GM18520 (cell line): ENCODE data around the gene OGDH.
"Not testable (repeated sequence)": the region's sequence is repeated elsewhere in the genome, so short reads cannot be mapped to it uniquely, and the experiment has no call there.

Experiments used
- ATAC-seq: cut with Tn5 transposase; IDR thresholded peaks from one replicate; pipeline ENCODE4 v1.9.1; 2021; ENCODE audit not compliant: unreplicated experiment

The OGDH gene

DNA sequence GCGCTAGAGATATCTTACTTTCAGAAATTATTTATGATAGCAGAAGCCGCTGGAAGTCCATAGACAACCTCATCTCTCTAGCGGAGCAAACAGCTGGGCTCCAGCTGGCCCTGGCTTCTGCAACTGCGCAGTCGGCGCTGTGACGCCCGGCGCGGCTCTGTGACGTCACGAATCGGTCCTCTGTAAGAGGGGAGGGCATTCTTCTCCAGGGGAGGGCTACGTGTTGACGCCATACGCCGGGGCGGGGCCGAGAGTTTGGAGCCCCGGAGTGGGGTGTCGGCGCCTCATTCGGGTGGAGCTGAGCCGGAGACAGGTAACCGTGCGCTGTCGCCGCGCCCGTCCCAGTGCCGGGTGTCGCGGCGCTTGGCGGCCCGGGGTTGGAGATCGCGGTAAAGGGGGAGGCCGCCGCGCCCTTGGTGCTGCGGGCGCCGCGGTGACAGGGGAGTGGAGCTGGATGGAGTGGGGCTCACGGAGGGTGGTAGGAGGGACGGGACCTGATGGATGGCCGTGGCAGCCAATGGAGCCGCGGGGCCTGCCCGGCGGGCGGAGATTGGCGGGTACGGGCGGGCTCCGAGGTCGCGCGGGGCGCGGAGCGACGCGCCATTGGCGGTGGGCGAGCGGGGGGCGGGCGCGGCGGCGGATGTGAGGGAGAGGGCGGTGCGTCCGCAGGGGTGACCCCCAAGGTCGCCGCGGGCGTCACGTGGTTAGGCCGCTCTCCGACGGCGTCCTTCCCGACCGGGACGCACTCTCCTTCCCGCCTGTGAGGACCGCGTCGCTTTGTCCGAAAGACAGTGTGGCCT is at the start of gene OGDH:
OGDH (plus strand) TSS at position 287 of the 800 bp plus-strand sequence. CDS start 17,717 bp downstream, outside the sequence.
- ATAC-seq = peak; percentile 91

DNA sequence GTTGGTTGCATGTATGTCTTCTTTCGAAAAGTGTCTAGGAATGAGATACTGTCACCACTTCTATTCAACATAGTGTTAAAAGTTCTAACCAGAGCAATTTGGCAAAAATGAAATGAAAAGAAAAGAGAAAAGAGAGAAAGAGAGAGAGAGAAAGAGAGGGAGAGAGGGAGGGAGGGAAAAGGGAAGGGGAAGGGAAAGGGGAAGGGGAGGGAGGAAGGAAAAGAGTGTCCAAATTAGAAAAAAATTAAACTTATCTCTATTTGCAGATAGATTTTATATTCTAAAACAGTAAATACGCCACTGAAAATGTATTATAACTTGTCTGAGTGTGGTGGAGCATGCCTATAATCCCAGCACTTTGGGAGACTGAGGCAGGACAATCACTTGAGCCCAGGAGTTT is 48.9 kb upstream of the OGDH start:
- ATAC-seq = no peak

DNA sequence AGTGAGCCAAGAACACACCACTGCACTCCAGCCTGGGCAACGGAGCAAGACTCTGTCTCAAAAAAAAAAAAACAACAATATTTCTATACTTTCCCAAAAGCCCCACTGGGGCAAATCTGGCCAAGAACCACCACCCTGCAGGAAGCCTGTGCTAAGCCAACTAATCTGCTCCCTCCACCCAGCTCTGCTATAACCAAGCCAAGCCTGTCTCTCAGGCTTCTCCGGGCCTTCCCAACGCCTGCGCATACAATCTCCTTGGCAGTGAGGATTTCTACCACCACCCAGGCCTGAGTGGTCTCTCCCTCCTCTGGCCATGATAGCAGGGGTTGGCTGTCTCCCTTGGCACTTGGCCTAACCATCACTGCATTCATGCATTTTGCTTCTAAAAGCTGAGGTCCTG is 46.9 kb upstream of the OGDH start:
- no peak for ATAC-seq

DNA sequence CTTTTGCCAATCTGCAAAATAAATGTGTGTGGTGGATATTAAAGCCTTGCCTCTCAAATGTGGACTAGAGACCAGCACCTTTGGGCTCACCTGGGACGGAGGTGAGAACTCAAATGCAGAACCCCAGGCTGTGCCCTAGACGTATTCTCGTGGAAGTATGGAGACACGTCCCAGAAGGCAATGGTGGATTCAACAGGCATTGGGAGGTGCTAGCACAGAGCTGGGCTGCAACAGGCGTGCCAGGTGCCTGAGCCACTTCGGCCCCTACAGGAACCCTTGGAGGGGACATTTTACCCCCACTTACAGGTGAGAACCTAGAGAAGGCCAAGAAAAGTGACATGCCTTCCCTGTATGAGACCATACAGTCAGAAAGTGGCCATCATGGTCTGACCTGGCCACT is 44.9 kb upstream of the OGDH start:
- ATAC-seq = no peak

DNA sequence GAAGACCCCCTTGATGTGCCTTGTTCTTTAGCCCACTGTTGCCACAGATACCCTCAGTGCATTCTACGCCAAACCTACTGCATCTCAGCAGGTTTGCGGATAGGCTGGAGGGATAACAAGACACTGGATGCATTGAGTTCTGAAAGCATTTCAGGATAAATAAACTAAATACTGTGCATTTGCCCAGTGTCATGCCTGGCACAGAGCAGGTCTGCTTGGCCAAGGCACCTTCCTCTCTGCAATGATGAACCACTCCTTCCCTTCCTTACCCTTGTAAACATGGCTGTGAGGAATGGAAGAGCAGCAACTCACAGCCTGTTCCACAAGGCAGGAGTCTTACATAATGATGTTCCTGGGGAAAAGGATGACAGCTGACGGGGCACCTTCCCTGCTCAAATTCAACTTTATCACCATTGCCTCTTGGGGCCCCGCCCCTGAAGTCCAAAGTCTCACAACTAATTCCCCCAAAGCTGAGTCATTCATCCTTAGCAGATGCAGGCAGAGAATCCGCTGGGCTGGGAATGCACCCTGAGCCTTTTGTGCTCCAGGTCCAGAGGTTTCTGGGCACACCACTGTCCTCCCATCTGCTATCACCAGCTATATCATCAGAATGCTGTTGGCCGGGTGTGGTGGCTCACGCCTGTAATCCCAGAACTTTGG is 44.3 kb upstream of the OGDH start:
- ATAC-seq = no peak

DNA sequence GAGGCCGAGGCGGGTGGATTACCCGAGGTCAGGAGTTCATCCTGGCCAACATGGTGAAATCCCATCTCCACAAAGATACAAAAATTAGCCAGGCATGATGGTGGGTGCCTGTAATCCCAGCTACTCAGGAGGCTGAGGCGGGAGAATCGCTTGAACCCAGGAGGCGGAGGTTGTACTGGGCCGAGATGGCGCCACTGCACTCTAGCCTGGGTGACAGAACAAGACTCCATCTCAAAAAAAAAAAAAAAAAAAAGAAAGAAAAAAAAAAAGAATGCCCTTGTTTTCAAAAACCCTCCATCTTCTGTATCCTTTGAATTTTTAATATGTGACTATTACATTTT is 43.8 kb upstream of the OGDH start:
- ATAC-seq = not testable (repeated sequence)

DNA sequence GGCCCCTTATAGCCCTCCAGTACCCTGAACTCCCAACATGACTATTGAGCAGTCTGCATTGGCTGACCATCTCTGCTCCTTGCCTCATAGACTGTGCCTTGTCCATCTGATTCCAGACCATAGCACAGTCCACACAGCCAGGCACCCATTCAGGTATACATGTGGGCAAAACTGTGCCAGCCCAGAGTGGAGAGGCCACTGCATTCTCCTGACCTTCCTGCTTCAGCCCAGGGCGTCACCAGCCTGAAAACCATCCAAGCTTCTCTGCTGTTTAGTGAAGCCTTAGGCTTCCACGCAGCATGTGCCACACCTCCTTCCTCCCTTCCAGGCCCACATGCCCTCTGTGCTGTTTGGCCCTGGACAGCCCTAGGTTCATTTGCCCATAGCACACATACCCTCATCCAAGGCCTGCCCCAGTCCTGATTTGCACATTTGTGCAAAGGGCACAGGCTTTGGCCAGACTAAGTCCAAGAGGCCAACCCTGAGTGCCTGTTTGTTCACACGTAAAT is 43.2 kb upstream of the OGDH start:
- ATAC-seq = no peak

DNA sequence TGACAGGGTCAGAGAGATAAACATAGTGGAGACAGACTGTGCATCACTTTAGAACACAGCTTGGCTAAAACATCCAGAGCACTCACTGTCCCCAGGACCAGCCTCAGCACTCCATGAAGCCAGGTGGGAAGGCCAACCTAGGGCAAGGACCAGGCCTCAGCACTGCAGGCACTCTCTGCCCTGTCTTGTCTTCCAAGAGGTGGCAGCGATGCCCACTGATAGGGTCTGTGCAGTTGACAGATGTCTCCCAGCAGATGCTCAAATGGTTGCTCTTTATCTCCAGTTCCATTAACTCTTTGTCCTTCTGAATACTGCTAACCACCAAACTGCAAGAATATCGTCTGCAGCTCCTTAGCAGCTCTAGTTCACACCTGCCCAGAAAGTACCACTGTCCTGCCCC is 41.8 kb upstream of the OGDH start:
- no peak for ATAC-seq

DNA sequence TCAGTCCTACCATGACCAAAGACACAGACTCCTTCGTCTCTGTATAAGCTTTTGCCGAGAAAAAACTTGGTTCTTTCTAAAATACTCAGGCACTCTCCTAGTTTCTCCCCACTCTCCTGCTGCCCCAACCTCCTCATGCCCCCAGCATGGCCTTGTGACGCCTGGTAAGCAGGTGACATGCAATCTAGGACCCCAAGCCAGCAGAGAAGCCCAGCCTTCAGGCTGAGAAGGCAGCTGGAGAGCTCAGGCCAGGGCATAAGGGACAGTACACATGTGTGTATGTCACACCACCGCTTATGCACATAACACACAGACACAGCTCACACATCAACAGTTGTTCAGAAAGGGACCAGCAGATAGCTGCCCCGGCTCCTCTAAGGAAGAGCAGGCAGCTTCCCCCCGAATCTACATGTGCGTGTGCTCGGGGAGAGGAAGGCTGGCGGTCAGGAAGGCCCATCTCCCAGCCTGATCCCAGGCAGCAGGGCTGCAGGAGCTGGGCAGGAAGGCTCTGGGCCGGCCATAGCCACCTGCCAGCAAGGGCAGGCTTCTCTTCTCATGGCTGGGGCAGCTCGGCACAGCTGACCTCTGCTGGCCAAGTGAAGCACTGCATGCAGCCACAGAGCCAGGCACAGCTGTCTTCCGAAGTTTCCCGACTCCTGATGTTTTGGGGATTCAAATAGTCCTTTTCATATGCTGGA is 41.2 kb upstream of the OGDH start:
- no peak for ATAC-seq

DNA sequence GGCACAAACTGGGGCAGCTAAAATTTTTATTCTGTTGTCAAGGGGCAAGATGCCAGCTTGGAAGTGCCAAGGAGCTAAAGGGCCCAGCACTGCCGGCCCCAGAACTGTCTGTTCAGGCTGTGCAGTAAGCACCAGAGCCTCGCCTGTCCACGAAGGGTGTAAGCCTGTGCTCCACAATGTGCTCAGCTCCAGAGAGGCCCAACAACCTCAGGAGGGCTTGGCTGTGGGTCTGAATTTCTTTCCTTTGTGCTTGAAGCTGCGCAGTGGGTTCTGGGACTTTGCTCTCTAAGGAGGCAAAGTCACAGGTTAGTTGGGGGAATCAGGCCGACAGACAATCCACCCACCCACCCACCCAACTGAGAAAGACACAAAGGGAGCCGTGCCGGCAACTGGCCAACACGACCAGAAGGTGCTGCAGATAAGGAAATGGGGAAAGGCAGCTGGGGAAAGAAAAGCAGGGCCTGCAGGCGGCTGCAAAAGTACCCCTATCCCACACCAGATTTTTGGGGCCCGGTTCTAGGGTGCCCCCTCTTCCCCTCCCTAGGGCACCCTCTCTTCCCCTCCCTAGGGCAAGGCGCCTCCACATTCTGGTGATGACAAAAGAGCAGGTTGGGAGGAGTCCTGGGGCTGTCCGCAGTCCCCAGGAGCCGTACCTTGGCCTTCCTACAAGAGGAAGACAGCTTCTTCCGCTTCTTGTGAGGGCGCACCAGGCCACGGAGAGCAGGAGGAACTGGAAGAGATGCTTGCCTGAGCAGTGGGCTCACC is 40.5 kb upstream of the OGDH start:
- ATAC-seq = no peak

DNA sequence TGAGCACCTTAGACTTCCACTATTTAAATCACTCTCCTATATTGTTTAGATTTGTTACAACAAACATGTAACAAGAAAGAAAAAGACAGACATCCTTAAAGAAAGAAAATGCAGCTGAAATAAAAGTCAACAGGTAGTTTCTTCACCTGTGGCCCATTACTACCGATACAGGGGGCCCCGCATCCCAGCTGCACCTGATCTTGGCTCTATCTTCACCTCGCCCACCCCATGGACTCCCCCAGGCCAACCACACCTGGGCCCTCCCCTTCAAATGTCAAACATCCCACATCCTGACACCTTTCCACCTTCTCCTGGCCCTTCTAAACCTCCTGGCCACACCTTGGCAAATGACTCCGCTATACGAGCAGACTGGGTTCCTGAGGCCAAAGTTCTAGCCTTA is 39.7 kb upstream of the OGDH start:
- ATAC-seq = no peak

DNA sequence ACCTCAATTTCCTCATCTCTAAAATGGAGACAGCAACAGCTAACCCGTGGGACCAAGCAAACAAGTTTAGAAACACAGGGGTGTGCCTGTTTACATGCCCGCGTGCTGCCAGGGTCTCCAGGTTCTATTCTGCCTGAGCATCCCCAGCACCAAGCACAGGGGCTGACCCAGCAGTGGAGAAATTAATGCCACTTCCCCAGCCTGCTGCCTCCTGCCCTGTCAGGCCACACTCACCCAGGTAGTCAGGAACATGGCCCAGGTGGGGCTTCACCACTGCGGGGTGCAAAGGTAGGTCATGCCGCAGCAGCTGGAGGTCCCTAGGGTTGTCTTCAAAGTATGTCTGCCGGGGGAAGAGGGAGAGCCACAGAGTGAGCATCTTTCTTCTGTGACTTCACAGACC is 38.5 kb upstream of the OGDH start:
- ATAC-seq = no peak

DNA sequence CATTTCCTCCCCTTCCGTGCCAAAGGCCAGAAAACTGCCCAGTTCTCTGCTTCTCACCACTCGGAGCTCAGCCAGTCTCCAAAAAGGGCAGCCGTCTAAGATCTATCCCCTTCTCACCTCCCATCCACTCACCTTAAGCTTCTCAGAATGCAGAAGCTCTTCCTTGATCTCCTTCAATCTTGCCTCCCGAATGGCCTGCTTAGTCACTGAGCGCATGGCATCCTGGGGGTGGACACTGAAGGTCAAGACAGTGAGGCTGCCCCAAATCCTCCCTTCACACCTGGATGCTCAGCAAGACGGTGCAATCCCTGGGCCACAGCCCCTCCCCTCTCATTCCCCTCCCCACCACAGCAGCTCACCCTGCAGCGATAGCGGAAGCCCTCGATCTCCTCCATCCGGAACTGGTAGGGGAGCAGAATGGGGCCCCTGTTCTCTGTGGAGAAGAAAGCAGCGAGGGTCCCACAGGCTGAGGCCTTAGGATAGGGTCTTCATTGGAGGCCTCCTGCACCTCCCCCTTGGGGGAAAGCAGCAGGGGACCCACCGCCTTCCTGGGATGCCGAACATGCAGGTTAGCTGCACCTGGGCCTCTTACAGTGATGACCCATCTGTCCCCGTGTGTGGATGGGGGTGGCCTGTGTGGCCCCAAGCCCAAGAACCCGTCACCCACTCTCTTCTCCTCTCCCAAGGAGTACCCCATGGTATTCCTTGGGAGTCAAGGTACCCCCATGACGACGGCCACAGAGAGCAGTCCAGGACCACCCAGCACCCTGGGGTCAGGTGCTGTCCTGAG is 37.5 kb upstream of the OGDH start:
- no peak for ATAC-seq

DNA sequence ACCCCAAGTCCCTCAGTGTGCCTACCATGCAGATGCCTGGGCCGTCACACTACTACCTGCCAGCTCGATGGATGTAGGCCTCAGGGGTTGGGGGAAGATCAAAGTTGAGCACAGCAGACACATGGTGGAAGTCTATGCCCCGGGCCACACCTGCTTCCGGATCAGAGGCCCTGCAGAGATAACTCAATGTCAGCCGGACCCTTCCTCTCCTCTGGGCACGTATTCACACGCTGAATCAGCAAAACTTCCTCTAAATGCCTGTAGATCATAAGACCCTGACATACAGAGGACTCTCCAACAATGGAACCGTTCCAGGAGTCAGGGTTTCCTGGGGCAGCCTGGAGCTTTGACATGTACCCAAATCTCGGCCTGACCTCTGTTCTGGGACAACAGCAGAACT is 36.5 kb upstream of the OGDH start:
- ATAC-seq = no peak

DNA sequence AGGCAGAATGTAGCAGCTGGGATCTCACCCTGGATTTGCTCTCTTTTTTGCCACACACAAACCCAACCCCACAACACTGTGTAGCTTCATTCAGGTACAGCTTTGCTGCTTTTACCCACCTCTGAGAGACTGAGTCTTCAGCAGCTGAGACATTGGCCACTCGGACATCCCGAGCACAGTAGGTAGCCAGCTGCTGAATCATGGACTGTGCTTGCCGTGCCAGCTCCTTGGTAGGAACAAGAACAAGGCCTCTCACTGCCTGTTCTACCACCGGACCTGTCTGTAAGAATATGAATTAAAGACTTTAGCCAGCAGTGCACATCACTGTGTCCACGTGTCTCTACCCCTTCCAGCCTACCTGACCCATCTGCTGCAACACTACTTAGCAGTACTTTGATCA is 33.7 kb upstream of the OGDH start:
- no peak for ATAC-seq

DNA sequence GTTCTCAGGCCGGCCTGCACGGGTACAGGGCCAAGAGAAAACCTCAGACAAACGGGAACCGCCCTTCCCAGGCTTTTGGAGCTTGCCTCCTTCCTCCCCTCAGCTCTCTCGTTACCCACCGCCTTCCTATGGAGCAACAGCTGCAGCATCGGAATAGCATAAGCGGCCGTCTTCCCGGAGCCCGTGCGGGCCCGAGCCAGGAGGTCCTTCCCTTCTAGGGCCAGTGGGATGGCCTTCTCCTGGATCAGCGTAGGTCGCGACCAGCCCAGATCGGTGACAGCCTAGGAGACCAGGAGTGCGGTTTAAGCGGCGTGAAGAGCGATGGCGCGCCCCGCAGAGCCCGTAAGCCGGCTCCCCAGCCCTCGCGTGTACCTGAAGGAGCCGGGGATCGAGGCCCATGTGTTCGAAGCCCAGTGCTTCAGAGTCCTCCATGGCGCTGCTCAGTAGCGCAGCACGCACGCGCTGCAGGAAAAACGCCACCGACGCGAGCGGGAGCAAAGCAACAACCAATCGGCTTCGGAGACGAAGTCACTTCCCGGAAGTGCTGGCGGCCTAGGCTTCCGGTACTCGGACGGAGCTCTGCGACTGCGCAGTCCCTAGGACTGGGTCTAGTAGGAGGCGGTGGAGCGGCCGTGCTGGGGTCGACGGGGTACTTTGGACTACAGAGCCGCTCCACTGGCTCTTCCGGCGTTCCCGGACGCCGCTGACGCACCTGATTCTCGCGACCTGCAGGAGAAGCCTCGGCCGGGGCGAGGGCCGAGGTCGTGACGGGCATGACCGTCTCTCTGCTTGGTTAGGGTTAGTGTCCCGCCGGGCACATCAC is 32.8 kb upstream of the OGDH start, which contains the start of gene DDX56:
DDX56 (minus strand) TSS at position 445 of the 823 bp plus-strand sequence; CDS start at position 432, 13 bp downstream.
- ATAC-seq = peak; percentile 94

DNA sequence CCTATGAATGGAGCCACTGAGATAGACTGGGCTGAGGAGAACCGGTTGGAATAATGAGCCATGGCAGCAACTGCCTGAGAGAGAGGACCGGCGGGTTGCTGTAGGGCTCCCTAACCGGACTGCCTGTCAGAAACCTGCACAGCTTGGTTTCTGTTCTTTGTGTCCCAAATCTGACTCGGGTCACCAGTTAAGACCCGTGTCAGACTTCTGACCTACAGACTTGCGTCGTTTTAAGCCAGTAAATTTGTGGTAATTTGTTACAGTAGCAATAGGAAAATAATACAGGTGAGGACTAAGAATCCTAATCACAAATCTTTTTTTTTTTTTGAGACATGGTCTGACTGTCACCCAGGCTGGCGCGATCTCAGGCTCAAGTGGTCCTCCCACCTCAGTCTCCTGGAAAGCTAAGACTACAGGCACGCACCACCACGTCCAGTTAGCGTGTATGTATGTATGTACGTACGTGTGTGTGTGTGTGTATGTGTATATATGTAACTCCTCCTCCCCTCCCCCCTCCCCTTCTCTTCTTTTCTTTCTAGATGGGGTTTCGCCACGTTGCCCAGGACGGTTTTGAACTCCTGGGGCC is 32.0 kb upstream of the OGDH start:
- no peak for ATAC-seq

DNA sequence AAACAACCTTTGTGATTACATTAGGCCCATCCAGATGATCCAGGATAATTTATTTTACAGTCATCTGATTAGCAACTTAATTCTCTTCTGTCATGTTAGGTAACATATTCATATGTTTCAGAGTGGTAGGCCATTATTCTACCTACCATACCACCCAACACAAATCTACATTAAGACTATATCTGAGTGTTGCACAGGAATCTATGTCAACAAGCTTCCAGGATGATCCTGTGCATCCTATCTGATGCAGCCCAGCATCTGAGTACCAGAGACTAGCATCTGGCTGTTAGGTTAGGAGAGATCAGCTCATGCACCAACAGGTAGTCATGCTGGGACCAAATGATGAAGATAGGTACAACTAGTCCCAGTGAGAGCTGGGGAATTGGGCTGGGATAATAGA is 31.4 kb upstream of the OGDH start:
- ATAC-seq = no peak

DNA sequence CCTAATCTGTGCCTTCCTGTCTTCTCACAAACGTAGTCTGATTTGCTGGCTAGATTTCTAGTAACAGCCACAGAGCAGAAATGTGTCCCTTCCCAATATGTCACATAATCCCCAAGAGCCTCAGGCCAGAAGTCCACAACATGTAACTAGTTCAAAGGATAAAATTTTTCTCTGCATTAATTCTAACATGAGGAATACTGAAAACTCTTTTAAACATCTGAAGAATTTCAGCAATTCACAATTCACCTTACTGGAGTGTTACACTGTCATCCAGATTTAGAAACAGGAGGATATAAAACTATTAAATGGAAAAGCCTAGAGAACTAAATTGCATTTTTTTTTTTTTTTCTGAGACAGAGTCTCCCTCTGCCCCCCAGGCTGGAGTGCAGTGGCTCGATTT is 30.2 kb upstream of the OGDH start:
- no peak for ATAC-seq
